Measurements from ENCODE around the gene SPATA3. TPM values are rescaled to one million over a fixed set of nuclear protein-coding genes. Genes with fewer than 3 reads are reported as not detected.

The SPATA3 gene
- total and polyA plus RNA-seq, 2 donors (not counting 1 experiment from before 2014, with no cell fraction given): not detected

- Histone ChIP-seq H3K4me1 (ENCODE audit: control insufficient read depth, extremely low read depth, insufficient read depth, low read length) (no peaks in the 10 kb centered on the region), H4K20me1 (ENCODE audit: control insufficient read depth, extremely low read depth, insufficient read depth, low read length) (no peaks in the 10 kb centered on the region), H2AFZ (ENCODE audit: low read length) (peak overlapping the region; percentile 20), H3K79me2 (ENCODE audit: control insufficient read depth, insufficient read depth, low read length) (no peaks in the 10 kb centered on the region), H3K9ac (ENCODE audit: insufficient read depth, low read length) (no peak overlapping the region), H3K36me3 (ENCODE audit: control insufficient read depth, insufficient read depth, low read length) (no peaks in the 10 kb centered on the region), H3K9me3 (ENCODE audit: control insufficient read depth, insufficient read depth, low read depth, low read length) (no peaks in the 10 kb centered on the region), H3K4me2 (ENCODE audit: extremely low read depth, insufficient read depth, low read length) (peak overlapping the region; percentile 25), H3K27me3 (ENCODE audit: control insufficient read depth, insufficient read depth, low read length) (peaks cover 26% of the 10 kb centered on the region), H3K27ac (ENCODE audit: insufficient read depth, low read length) (no peak overlapping the region), H3K4me3 (replicated peaks in 1 of 4; ENCODE audit: control extremely low read depth in 1 of 4, insufficient read depth in 1 of 4, low read depth in 3 of 4, low read length in 4 of 4) (no peak overlapping the region)
- no peak for TF ChIP-seq CTCF (conservative IDR thresholded peaks at IDR 0.05 in 1 of 2, IDR thresholded peaks at IDR 0.05 in 1 of 2; ENCODE audit: low read depth in 1 of 2, low read length in 2 of 2)
- TF ChIP-seq EZH2 (IDR thresholded peaks at IDR 0.05; ENCODE audit: low read length, missing control alignments): peak; percentile 65
- no peak for DNase-seq (ENCODE audit: low read depth in 2 of 2)
Observed at GRCh38 chr2:231037731-231038482, 42.0 kb downstream of the SPATA3 start.

- no peak for TF ChIP-seq CTCF (conservative IDR thresholded peaks at IDR 0.05 in 1 of 2, IDR thresholded peaks at IDR 0.05 in 1 of 2; ENCODE audit: low read depth in 1 of 2, low read length in 2 of 2)
Observed at GRCh38 chr2:231038483-231039293, 42.8 kb downstream of the SPATA3 start.

GRCh38 chr2:231039294-231039664 is 43.4 kb downstream of the SPATA3 start:
- Histone ChIP-seq H3K9ac (ENCODE audit: insufficient read depth, low read length) (no peak overlapping the region), H4K20me1 (ENCODE audit: control insufficient read depth, extremely low read depth, insufficient read depth, low read length) (no peaks in the 10 kb centered on the region), H3K36me3 (ENCODE audit: control insufficient read depth, insufficient read depth, low read length) (no peaks in the 10 kb centered on the region), H2AFZ (ENCODE audit: low read length) (no peak overlapping the region), H3K79me2 (ENCODE audit: control insufficient read depth, insufficient read depth, low read length) (no peaks in the 10 kb centered on the region), H3K9me3 (ENCODE audit: control insufficient read depth, insufficient read depth, low read depth, low read length) (no peaks in the 10 kb centered on the region), H3K4me1 (ENCODE audit: control insufficient read depth, extremely low read depth, insufficient read depth, low read length) (no peaks in the 10 kb centered on the region), H3K27ac (ENCODE audit: insufficient read depth, low read length) (no peak overlapping the region), H3K27me3 (ENCODE audit: control insufficient read depth, insufficient read depth, low read length) (peaks cover 22% of the 10 kb centered on the region), H3K4me2 (ENCODE audit: extremely low read depth, insufficient read depth, low read length) (no peak overlapping the region), H3K4me3 (replicated peaks in 1 of 4; ENCODE audit: control extremely low read depth in 1 of 4, insufficient read depth in 1 of 4, low read depth in 3 of 4, low read length in 4 of 4) (no peak overlapping the region)
- TF ChIP-seq CTCF (conservative IDR thresholded peaks at IDR 0.05 in 1 of 2, IDR thresholded peaks at IDR 0.05 in 1 of 2; ENCODE audit: low read depth in 1 of 2, low read length in 2 of 2): no peak
- TF ChIP-seq EZH2 (IDR thresholded peaks at IDR 0.05; ENCODE audit: low read length, missing control alignments): no peak
- no peak for DNase-seq (ENCODE audit: low read depth in 2 of 2)

More at GRCh38 chr2:231038483-231039293, 42.8 kb downstream of the SPATA3 start:
- H3K79me2 ChIP-seq (ENCODE audit: control insufficient read depth, insufficient read depth, low read length): no peaks in the 10 kb centered on the region
- H3K9ac ChIP-seq (ENCODE audit: insufficient read depth, low read length): no peak overlapping the region
- H3K4me2 ChIP-seq (ENCODE audit: extremely low read depth, insufficient read depth, low read length): no peak overlapping the region
- H3K27me3 ChIP-seq (ENCODE audit: control insufficient read depth, insufficient read depth, low read length): peaks cover 22% of the 10 kb centered on the region
- no peaks in the 10 kb centered on the region for H4K20me1 ChIP-seq (ENCODE audit: control insufficient read depth, extremely low read depth, insufficient read depth, low read length)
- no peak overlapping the region for H3K27ac ChIP-seq (ENCODE audit: insufficient read depth, low read length)
- no peak overlapping the region for H2AFZ ChIP-seq (ENCODE audit: low read length)
- no peaks in the 10 kb centered on the region for H3K9me3 ChIP-seq (ENCODE audit: control insufficient read depth, insufficient read depth, low read depth, low read length)
- H3K4me1 ChIP-seq (ENCODE audit: control insufficient read depth, extremely low read depth, insufficient read depth, low read length): no peaks in the 10 kb centered on the region
- no peaks in the 10 kb centered on the region for H3K36me3 ChIP-seq (ENCODE audit: control insufficient read depth, insufficient read depth, low read length)
- no peak overlapping the region for H3K4me3 ChIP-seq (replicated peaks in 1 of 4; ENCODE audit: control extremely low read depth in 1 of 4, insufficient read depth in 1 of 4, low read depth in 3 of 4, low read length in 4 of 4)
- DNase-seq (ENCODE audit: low read depth in 2 of 2): no peak
